GM12874 (cell line): ENCODE measurements around the gene SEC24A.

Experiments
- TF ChIP-seq, protein P1 (sequence below): IDR thresholded peaks from 2 replicates; pipeline ENCODE4 v1.5.1; 2011; ENCODE audit warnings: low read depth, mild to moderate bottlenecking, control low read depth, low read length, moderate library complexity; ENCODE audit not compliant: insufficient read depth

SEC24A gene

DNA sequence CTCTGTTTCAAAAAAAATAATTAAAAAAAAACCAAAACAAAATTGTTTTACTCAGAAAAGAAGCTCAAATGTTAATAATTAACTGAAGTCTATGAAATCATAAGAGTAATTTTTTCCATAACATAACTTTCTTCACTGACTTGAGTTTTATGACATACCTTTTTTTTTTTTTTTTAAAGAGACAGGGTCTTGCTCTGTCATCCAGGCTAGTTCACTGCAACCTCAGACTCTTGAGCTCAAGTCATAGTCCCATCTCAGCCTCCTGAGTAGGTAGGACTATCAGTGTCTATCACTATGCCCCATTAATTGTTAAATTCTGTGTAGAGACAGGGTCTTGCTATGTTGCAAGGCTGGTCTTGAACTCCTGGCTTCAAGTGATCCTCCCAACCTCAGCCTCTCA, 37.9 kb upstream of the SEC24A start:
- TF ChIP-seq, protein P1, sequence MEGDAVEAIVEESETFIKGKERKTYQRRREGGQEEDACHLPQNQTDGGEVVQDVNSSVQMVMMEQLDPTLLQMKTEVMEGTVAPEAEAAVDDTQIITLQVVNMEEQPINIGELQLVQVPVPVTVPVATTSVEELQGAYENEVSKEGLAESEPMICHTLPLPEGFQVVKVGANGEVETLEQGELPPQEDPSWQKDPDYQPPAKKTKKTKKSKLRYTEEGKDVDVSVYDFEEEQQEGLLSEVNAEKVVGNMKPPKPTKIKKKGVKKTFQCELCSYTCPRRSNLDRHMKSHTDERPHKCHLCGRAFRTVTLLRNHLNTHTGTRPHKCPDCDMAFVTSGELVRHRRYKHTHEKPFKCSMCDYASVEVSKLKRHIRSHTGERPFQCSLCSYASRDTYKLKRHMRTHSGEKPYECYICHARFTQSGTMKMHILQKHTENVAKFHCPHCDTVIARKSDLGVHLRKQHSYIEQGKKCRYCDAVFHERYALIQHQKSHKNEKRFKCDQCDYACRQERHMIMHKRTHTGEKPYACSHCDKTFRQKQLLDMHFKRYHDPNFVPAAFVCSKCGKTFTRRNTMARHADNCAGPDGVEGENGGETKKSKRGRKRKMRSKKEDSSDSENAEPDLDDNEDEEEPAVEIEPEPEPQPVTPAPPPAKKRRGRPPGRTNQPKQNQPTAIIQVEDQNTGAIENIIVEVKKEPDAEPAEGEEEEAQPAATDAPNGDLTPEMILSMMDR: no peak

DNA sequence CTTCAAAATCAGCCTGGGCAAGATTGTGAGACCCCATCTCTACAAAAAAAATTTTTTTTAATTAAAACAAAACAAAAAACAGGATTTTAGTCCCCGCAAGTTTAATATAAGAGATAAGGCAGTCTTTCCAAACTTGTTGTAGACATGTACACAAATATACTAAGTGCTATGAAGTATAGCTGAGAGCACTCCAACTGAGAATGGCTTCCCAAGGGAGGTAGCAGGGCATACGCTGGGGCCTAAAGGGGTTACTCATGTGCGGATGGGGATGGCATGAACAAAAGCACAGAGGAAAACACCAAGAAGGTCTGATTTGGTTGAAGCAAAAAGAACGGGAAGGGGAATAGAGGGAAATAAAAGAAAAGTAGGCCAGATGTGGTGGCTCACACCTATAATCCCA, 37.1 kb upstream of the SEC24A start:
- TF ChIP-seq, protein P1: no peak

DNA sequence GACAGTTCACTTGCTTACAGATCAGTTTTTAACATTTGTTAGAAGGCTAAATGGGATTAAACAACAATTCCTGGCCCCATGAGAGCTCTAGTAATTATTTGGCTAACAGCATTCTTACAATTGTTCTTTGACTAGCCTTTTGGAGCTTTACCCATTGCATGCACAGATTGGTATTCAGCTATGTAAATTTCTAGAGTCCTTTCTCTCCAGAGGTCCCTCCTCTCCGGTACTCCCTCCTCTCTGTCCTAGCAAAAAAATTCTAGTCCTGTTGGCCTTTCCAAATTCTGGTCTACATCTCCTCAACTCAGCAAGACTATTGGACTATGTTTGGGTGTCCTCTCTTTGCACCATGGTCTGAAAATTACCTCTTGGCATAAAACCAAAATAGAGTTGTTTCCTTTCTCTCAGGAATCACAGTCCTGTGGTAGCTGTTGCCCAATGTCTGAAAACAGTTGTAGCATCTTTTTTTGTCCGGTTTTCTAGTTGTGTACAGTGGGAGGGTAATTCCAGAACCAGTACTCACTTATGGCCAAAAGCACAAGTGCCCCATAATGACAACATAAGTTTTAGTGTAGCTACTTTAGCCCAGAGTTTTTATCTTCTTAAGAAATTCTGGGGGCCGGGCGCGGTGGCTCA, 34.0 kb upstream of the SEC24A start:
- TF ChIP-seq, protein P1: no peak

DNA sequence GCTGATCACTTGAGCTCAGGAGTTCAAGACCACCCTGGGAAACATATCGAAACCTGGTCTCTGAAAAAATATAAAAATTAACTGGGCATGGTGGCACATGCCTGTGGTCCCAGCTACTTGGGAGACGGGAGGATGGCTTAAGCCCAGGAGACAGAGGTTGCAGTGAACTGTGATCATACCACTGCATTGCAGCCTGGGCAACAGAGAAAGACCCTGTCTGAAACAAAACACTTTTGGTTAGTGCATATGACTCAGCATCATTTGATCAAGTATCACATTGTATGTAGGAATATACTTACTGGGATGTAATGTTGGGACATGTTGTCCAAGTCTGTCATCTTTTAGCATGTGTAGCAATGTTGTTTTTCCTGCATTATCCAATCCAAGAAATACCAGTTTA, 28.0 kb upstream of the SEC24A start:
- TF ChIP-seq, protein P1: no peak

DNA sequence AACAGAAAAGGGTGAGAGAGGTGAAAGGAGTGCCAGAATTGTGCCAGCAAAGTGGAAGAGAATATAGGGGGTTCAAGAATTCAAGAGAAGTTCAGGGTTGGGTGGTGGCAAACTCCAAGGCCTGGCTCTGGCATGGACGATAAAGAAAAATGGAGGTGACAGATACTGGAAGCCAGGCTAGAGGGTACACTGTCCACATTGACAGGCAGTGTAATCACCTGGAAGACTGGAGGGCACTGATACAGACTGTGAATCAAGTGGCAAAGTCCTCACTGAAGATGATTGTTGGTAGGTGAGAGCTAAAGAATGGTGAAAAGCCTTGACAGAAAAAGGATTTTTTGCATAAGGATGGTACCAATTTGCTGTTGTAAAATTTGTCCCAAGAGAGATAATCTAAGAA, 23.0 kb upstream of the SEC24A start:
- TF ChIP-seq, protein P1: no peak

DNA sequence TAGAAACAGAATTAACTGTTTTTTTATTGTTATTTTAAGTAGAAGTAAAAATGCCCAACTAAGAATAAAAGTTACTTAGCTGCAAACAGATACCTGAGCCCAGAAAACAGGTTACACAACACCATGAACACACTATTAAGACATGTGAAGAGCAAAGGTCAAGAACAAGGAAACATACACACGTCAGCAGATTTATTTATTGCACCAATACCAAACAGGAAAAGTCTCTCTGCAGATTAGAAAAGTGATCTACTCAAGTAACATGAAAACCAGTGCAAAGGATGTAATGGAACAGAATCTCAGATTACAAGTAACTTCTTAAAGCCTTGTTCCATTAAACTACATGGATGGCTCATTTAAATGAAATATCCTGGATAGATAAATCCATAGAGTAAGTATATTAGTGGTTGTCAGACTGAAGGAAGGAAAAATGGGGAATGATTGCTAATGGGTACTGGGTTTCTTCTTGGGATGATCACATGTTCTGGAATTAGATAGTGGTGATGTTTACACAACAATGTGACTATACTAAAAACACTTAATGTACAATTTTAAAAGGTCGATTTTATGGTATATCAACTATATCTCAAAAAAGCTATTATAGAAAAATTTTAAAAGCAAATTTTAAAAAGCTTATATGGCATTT, 22.1 kb upstream of the SEC24A start:
- TF ChIP-seq, protein P1: no peak

DNA sequence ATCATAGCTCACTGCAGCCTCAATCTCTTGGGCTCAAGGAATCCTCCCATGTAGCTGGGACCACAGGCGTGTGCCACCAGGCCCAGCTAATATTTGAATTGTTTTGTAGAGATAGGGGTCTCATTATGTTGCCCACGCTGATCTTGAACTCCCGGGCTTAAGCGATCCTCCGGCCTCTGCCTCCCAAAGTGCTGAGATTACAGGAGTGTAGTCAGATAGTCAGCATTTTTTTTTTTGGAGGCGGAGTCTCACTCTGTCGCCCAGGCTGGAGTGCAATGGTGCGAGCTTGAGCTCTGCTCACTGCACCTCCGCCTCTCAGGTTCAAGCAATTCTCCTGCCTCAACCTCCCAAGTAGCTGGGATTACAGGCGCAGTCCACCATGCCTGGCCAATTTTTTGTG, 14.4 kb upstream of the SEC24A start:
- TF ChIP-seq, protein P1: no peak
